Activated naive CD4-positive, alpha-beta T cell (primary cell): Measurements from ENCODE around the gene CKAP2L.

Experiments
- DNase-seq, 4 experiments: peaks; one replicate each; lab custom pipeline; 2025; lab: John Stamatoyannopoulos, UW

CKAP2L gene

GRCh38 chr2:112791693-112792230 is 27.4 kb upstream of the CKAP2L start:
- DNase-seq = no peak

GRCh38 chr2:112791019-112791418 is 26.6 kb upstream of the CKAP2L start:
- DNase-seq = no peak

DNA sequence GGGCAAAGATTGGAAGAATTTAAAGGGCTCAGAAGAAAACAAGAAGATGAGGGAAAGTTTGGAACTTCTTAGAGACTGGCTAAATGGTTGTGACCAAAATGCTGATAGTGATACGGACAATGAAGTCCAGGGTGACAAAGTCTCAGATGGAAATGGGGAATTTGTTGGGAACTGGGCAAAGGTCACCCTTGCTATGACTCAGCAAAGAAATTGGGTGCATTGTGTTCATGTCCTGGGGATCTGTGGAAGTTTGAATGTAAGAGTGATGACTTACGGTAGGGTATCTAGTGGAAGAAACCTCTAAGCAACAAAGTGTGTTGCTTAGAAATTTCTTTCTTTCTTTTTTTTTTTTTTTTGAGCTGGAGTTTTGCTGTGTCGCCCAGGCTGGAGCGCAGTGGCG is 25.9 kb upstream of the CKAP2L start:
- no peak for DNase-seq

- no peak for DNase-seq
Observed at GRCh38 chr2:112789186-112789585, 24.8 kb upstream of the CKAP2L start.

- DNase-seq = no peak
Observed at GRCh38 chr2:112788653-112789052, 24.2 kb upstream of the CKAP2L start.

GRCh38 chr2:112787729-112788393 is 23.5 kb upstream of the CKAP2L start:
- DNase-seq = no peak

- DNase-seq = no peak
Observed at GRCh38 chr2:112787294-112787693, 22.9 kb upstream of the CKAP2L start.

DNA sequence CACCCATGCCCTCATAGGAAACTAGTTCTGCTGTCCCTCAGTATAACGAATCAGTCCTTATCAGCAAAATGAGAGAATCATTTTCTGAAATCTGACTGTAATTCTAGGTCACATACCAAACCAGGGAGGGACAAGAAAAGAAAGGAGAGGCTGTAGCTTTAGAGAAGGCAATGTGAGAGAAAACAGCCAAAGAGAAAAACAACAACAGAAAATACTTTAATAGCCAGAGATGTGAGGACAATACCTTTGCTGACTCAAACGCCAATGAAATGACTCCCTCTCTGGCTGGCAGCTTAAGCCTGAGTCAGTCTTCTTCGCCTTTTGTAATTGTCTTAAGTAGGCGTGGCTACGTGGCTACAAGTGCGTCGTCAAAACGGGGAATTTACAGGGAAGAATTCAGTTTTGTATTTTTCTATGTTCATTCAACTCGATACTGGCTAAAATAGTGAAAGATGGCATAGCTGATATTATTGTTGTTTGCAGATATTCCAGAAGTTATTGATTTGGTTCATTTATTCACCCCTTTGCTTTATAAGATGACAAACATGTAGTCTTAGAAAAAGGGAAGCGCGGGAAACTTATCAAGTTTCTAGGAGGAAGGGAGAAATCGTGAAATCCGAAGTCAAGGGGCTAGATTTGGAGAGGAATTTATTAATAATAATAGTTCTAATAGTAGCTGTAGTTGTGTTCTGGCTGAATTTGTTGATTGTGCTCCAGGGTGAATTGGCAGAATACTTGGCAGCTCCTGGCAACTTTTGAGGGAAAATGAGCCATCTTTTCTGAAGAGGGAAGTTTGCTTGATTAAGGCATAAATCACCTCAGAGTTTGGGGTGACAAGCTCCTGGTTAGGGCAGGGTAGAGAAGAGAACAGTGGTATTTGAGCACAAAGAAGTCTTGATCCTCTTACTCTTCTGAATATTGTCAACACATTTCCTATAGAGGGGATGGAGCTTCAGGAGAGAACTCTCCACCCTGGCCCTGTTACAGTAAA is 20.1 kb upstream of the CKAP2L start, which contains the start of gene IL1A:
Gene IL1A, minus strand, starts transcription at position 295 of the 991 bp plus-strand sequence. CDS start 723 bp downstream, outside the sequence.
- DNase-seq = no peak

DNA sequence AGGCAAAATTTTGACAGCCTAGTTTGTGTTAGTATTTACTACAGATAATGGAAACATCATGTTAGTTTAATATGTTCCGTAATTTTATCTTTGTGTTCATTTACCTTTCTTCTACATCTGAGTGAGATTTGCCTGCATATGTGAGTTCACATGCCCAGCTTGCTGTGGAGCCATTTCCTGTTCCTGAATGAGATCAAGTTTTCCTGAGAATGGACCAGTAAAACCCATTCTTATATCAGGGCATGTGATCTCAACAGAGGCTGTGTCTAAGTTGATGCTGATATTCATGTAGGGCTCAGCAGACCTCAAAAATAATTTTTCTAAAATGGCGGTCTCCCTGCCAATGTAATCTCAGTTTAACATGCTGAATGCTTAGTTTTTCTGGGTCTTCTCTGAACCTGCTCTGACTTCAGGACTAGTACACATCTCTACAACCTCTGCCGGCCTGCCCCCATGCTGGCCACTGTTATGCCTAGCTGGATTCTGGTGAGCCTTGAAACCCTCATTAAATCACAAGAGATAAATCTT is 18.8 kb upstream of the CKAP2L start:
- DNase-seq = no peak

DNA sequence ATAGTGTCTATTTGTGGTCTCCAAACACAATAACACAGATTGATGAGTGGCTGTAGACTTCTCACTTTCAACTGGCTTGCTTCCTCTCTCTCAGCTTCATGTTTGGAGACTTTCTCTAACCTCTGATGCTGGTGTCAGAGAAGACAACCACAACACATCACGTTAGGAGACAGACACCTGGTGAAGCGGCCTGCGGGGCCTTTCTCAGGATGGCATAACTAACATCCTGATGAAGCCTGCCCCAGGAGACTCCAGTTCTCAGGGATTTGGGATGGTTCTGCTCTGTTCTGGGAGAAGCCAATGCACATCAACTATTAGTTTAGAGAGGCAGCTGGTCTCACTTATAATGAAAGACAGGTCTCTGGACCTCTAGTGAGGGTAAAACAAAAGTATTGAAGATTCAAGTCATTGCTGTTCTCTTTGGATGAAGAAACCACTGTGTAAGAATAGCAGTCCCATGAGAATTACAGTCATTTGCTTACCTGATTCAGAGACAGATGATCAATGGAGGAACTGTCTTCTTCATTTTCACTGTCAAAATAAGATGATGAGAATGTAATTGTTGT is 17.9 kb upstream of the CKAP2L start:
- no peak for DNase-seq

DNA sequence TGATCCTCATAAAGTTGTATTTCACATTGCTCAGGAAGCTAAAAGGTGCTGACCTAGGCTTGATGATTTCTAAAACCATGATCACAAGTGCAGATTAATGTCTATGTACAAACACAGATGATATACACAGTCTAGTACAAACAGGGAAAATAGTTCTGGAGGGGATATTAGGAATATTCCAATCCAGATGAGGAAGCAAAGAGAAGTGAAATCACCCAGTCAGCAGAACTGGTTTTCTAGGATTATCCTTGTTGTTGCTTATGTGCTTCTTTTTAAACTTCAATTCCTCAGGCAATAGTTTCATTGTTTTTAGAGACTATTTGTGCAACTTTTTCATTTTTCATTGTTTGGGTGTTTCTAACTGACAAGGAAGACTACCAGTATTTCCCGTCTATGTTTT is 15.2 kb upstream of the CKAP2L start:
- DNase-seq = no peak

- DNase-seq = no peak
Observed at GRCh38 chr2:112777036-112777435, 12.6 kb upstream of the CKAP2L start.

- no peak for DNase-seq
Observed at GRCh38 chr2:112776113-112776512, 11.7 kb upstream of the CKAP2L start.

- no peak for DNase-seq
Observed at GRCh38 chr2:112774536-112775285, 10.3 kb upstream of the CKAP2L start.

GRCh38 chr2:112773556-112773955 is 9.1 kb upstream of the CKAP2L start:
- DNase-seq = no peak

DNA sequence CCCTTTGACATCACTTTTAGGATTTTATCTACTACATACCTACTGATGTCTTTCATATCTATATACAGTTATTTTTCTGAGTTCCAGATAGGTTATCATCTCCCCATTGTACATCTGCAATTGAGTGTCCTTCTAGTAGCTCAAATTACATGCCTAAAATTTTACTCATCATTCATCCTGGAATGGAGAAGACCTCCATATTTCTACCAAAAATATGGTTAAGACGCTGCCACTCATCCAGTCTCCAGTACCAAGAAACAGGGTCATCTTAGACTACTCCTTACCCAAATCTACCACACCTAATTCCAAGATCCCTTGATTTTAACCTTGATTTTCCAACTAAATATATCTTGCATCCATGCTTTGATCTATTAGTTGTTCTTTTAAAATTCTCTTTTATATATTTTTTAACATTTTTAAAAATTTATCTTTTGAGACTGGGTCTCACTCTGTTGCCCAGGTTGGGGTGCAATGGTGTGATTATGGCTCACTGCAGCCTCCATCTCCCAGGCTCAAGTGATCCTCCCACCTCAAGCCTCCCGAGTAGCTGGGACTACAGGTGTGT is 8.6 kb upstream of the CKAP2L start:
- no peak for DNase-seq

DNA sequence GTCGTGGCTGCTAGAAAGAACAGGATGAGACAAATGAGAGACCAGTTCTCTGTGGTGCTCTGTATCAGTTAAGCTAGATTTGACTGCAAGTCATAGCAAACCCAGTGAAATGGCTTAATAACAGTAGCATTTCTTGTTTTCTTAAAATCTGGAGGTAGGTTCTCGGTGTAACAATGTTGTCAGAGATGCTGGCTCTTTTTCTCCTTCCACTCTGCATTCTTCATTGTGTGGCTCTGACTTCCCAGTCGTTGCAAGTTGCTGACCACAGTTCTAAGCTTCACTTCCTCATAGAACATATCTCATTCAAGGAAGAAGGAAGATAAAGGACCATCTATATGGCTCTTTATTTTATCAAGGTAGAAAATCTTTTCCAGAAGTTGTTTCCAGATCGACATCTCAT is 7.9 kb upstream of the CKAP2L start:
- DNase-seq = no peak

DNA sequence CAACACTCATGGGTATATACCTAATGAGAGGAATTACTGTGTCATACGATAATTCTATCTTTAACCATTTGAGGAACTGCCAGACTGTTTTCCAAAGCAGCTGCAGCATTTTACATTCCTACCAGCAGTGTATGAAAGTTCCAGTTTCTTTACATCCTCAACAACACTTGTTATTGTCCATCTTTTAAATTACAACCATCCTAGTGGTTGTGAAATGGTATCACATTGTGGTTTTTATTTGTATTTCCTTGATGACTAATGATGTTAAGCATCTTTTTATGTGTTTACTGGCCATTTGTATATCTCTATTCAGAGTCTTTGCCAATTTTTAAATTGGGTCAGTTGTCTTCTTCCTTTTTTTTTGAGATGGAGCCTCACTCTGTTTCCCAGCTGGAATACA is 4.0 kb upstream of the CKAP2L start:
- no peak for DNase-seq

DNA sequence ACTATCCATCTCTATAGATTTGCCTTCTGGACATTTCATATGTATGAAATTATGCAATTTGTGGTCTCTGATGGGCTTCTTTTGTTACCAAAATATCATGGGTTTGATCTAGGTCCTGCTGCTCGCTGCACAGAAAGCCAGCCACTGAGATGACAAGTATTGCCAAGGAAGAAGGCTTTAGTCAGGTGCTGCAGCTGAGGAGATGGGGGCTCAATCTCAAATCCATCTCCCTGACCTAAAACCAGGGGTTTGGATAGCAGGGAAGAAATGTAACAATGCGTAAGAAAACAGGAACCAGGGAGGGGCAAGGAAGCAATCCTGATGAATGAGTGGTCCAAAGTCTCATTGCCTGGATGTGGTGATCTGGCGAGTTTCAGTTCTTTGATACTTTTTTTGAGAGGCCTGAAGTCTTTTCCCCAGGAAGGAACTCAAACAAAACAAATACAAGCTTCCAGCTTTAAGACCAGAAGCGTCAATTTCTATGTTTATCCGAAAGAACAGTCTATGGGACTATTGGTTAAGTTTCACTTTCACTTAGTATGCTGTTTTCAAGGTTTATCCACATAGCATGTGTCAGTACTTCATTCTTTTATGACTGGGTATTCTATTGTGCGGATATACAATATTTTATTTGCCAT is 3.4 kb upstream of the CKAP2L start:
- DNase-seq = no peak

DNA sequence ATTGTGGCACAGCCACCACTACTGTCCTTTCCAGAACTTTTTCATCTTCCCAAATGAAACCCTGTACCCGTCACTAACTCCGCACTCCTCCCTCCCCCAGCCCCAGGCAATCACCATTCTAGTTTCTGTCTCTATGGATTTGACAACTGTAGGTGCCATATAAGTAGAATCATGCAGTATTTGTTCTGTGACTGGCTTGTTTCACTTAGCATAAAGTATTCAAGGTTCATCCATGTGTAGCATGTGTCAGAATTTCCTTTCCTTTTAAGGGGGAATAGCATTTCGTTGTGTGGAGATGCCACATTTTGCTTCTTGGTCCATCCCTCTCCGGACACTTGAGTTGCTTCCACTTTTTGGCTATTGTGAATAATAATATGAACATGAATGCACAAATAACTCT is 842 bp upstream of the CKAP2L start:
- DNase-seq = no peak

DNA sequence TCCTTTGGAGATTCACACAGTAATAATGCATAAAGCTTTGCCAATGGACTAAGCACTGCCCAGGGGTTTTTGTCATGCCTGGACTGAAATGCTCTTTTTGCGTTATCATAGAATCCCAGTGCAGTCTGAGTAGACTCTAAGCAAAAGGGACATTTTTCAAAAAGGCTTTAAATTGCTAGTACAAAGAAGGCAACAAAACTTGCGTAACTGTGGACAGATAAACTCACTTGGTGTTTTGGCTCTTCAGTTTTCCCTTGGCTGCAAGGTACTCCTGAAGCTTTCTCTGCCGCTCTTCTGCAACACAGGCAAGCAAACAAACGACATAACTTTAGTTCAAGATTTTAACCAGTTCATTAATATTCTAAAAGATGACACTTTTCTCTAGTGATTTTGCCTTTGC is 2.1 kb downstream of the CKAP2L start:
- no peak for DNase-seq
